ENCODE measurements around the gene SETBP1. TPM values are rescaled to one million over a fixed set of nuclear protein-coding genes. Genes with fewer than 3 reads are reported as not detected.

The SETBP1 gene
- total and polyA plus RNA-seq, 2 of the 8 experiments (the other 6 are each of a cell fraction or from before 2014, with no cell fraction given) = 2.0 to 6.5 TPM

GRCh38 chr18:44774191-44774590 is 93.5 kb downstream of the SETBP1 start:
- Histone ChIP-seq H3K4ac (replicated peaks; ENCODE audit: insufficient read length, low read depth, low read length) (no peak overlapping the region), H2BK120ac (replicated peaks; ENCODE audit: low read depth, low read length) (no peak overlapping the region), H2AFZ (ENCODE audit: low read length) (no peak overlapping the region), H3K4me1 (replicated peaks in 1 of 4; ENCODE audit: control insufficient read depth in 3 of 4, insufficient read depth in 4 of 4, low read length in 3 of 4) (peaks cover 0 to 3% (median 0%) of the 10 kb centered on the region in 4 experiments; a peak in 2 of 7 replicates), H3K4me2 (ENCODE audit: insufficient read depth in 1 of 2, low read depth in 2 of 2, low read length in 2 of 2) (no peak overlapping the region), H4K8ac (ENCODE audit: extremely low read depth, insufficient read depth, low read length) (no peak overlapping the region), H3K79me1 (ENCODE audit: low read depth, low read length) (no peaks in the 10 kb centered on the region), H3K27ac (ENCODE audit: low read depth, low read length) (no peak overlapping the region), H4K91ac (replicated peaks; ENCODE audit: insufficient read length, low read length) (no peak overlapping the region), H3K4me3 (ENCODE audit: extremely low read depth in 1 of 4, insufficient read depth in 2 of 4, low read depth in 3 of 4, low read length in 4 of 4) (no peak overlapping the region), H2BK20ac (ENCODE audit: low read length) (no peak overlapping the region), H3K18ac (ENCODE audit: extremely low read depth, low read length) (no peak overlapping the region), H4K20me1 (replicated peaks in 1 of 2; ENCODE audit: control insufficient read depth in 1 of 2, insufficient read depth in 2 of 2, low read length in 2 of 2) (no peaks in the 10 kb centered on the region), H3K36me3 (ENCODE audit: control insufficient read depth in 2 of 4, insufficient read depth in 4 of 4, low read length in 3 of 4) (no peaks in the 10 kb centered on the region), H3K9ac (replicated peaks in 1 of 4; ENCODE audit: extremely low read depth in 1 of 4, low read depth in 3 of 4, low read length in 3 of 4) (no peak overlapping the region), H3K23me2 (ENCODE audit: low read depth, low read length) (no peaks in the 10 kb centered on the region), H2BK5ac (ENCODE audit: low read depth, low read length) (no peak overlapping the region), H3K56ac (replicated peaks; ENCODE audit: insufficient read length, low read depth, low read length) (no peak overlapping the region), H3K9me3 (ENCODE audit: insufficient read depth in 2 of 2, low read depth in 1 of 2, low read length in 1 of 2) (no peaks in the 10 kb centered on the region), H2BK15ac (ENCODE audit: low read length) (no peak overlapping the region), H3K27me3 (replicated peaks in 1 of 4; ENCODE audit: control insufficient read depth in 3 of 4, extremely low read depth in 1 of 4, insufficient read depth in 3 of 4, low read length in 3 of 4) (no peaks in the 10 kb centered on the region), H2BK12ac (ENCODE audit: low read depth, low read length) (no peak overlapping the region), H4K5ac (ENCODE audit: insufficient read length, low read depth, low read length) (no peak overlapping the region), H3K79me2 (ENCODE audit: control insufficient read depth in 1 of 2, insufficient read depth in 2 of 2, low read length in 2 of 2) (no peaks in the 10 kb centered on the region), H2AK5ac (ENCODE audit: low read depth, low read length) (no peak overlapping the region), H3K23ac (ENCODE audit: insufficient read length) (no peak overlapping the region), H3K14ac (ENCODE audit: insufficient read length) (no peak overlapping the region)
- 100% methylated on average over 3 of the region's 3 CpGs; no CpG with 5 or more reads in 1 of the 2 experiments for WGBS, 2 experiments (ENCODE audit: extremely low coverage in 1 of 2, insufficient coverage in 1 of 2, insufficient read length in 1 of 2, insufficient replicate concordance in 2 of 2, low coverage in 1 of 2, low lambda C conversion rate in 2 of 2, missing lambda C conversion rate in 1 of 2)
- FAIRE-seq (no peak), DNase-seq (ENCODE audit: low read depth in 1 of 2, low spot score in 2 of 2) (no peak)
- ChIA-PET POLR2A (ENCODE audit: partially characterized antibody) (no interaction called here), CTCF (ENCODE audit: partially characterized antibody) (interaction anchor here (0.6 kb wide), 1 partner anchor 78 kb away, joined by 4 read pairs; no protein-coding TSS in a partner anchor)
- TF ChIP-seq SP2 (IDR thresholded peaks at IDR 0.05; ENCODE audit: low read length) = no peak
- no peak for TF ChIP-seq E2F6 (IDR thresholded peaks at IDR 0.05)
- TF ChIP-seq PHF8 (conservative IDR thresholded peaks at IDR 0.05; ENCODE audit: low read depth, low read length) = no peak
- TF ChIP-seq ATF3 (IDR thresholded peaks at IDR 0.05; ENCODE audit: insufficient read depth, low read depth, low read length) = no peak
- no peak for TF ChIP-seq CHD1 (IDR thresholded peaks at IDR 0.05; ENCODE audit: low read depth, low read length)
- TF ChIP-seq SIN3A (conservative IDR thresholded peaks at IDR 0.05 in 1 of 2, IDR thresholded peaks at IDR 0.05 in 1 of 2; ENCODE audit: low read depth in 1 of 2, low read length in 2 of 2) = no peak
- TF ChIP-seq SP4 (IDR thresholded peaks at IDR 0.05; ENCODE audit: low read length) = no peak
- TF ChIP-seq BACH1 (IDR thresholded peaks at IDR 0.05; ENCODE audit: low read length) = no peak
- no peak for TF ChIP-seq RFX5 (IDR thresholded peaks at IDR 0.05; ENCODE audit: borderline replicate concordance, low read depth, low read length)
- TF ChIP-seq FOSL1 (IDR thresholded peaks at IDR 0.05; ENCODE audit: insufficient read depth, low read depth, low read length) = no peak
- no peak for TF ChIP-seq HDAC2 (IDR thresholded peaks at IDR 0.05; ENCODE audit: borderline replicate concordance in 1 of 2, low read depth in 2 of 2, low read length in 2 of 2)
- no peak for TF ChIP-seq CTBP2 (IDR thresholded peaks at IDR 0.05; ENCODE audit: borderline replicate concordance, insufficient read depth, insufficient read length, low read length)
- TF ChIP-seq ASH2L (IDR thresholded peaks at IDR 0.05; ENCODE audit: low read length) = no peak

All from H1 (cell line).